H1 (cell line): ENCODE data around the gene FAH. TPM values are rescaled to one million over a fixed set of nuclear protein-coding genes. Genes with fewer than 3 reads are reported as not detected.

ENCODE experiments used
- CTCF ChIA-PET: fragments of 300-600 bp; sonication (Branson Sonifier 250); formaldehyde crosslinking; loops from one replicate; lab custom pipeline; 2021; ENCODE audit not compliant: partially characterized antibody; lab: Charles Lee
- POLR2A ChIA-PET: fragments of 300-600 bp; sonication (Branson Sonifier 250); formaldehyde crosslinking; loops from one replicate; lab custom pipeline; 2021; ENCODE audit warnings: inconsistent platforms; ENCODE audit not compliant: partially characterized antibody; lab: Charles Lee
- DNase-seq, 2 experiments: peaks; one replicate each; pipeline versions ENCODE4 v3.0.0 to v3.0.0-alpha.2; 2010 to 2022; ENCODE audit warnings: low spot score in 2 of 2, low read depth in 1 of 2, mixed read lengths in 1 of 2
- FAIRE-seq: peaks from 2 replicates; lab custom pipeline; 2011; peaks lifted over from hg19 to GRCh38; lab: Jason Lieb, UNC
- H2AFZ ChIP-seq: 2 replicates; pipeline ENCODE4 v1.8.1; 2012; ENCODE audit warnings: low read length, inconsistent platforms
- H2AK5ac ChIP-seq: 2 replicates; pipeline ENCODE4 v1.6.1; 2013; ENCODE audit warnings: low read depth, low read length
- H2BK120ac ChIP-seq: replicated peaks from 2 replicates; pipeline ENCODE3; 2013; ENCODE audit warnings: low read depth, low read length, inconsistent platforms
- H2BK12ac ChIP-seq: 2 replicates; pipeline ENCODE4 v1.6.1; 2013; ENCODE audit warnings: low read depth, low read length
- H2BK15ac ChIP-seq: 2 replicates; pipeline ENCODE4 v1.6.1; 2013; ENCODE audit warnings: low read length
- H2BK20ac ChIP-seq: 2 replicates; pipeline ENCODE4 v1.6.1; 2013; ENCODE audit warnings: low read length
- H2BK5ac ChIP-seq: 2 replicates; pipeline ENCODE4 v1.6.1; 2013; ENCODE audit warnings: low read depth, low read length
- H3K14ac ChIP-seq: 2 replicates; pipeline ENCODE4 v1.6.1; 2013; ENCODE audit warnings: inconsistent platforms; ENCODE audit not compliant: insufficient read length
- H3K18ac ChIP-seq: 2 replicates; pipeline ENCODE4 v1.6.1; 2013; ENCODE audit warnings: low read length; ENCODE audit errors: extremely low read depth
- H3K23ac ChIP-seq: 2 replicates; pipeline ENCODE4 v1.6.1; 2013; ENCODE audit warnings: inconsistent platforms; ENCODE audit not compliant: insufficient read length
- H3K23me2 ChIP-seq: 2 replicates; pipeline ENCODE4 v1.6.1; 2013; ENCODE audit warnings: low read depth, low read length
- H3K27ac ChIP-seq: 2 replicates; pipeline ENCODE4 v1.6.1; 2011; ENCODE audit warnings: low read depth, low read length, inconsistent platforms
- H3K27me3 ChIP-seq, 4 experiments: replicated peaks in 1 of 4; 1 replicate in 1 of 4; 2 replicates in 3 of 4; pipeline versions ENCODE4 v1.6.1 to v1.8.1; 2011 to 2013; ENCODE audit warnings: low read length in 3 of 4, mild to moderate bottlenecking in 3 of 4, inconsistent platforms in 2 of 4, mixed read lengths in 2 of 4, moderate library complexity in 1 of 4; ENCODE audit not compliant: control insufficient read depth in 3 of 4, insufficient read depth in 3 of 4; ENCODE audit errors: extremely low read depth in 1 of 4
- H3K36me3 ChIP-seq, 4 experiments: 2 replicates each; pipeline versions ENCODE4 v1.6.1 to v1.8.1; 2011 to 2013; ENCODE audit warnings: mild to moderate bottlenecking in 4 of 4, low read length in 3 of 4, moderate library complexity in 2 of 4, control low read depth in 1 of 4, inconsistent platforms in 1 of 4; ENCODE audit not compliant: insufficient read depth in 4 of 4, control insufficient read depth in 2 of 4
- H3K4ac ChIP-seq: replicated peaks from 2 replicates; pipeline ENCODE3; 2013; ENCODE audit warnings: low read length, low read depth, mixed read lengths, inconsistent platforms; ENCODE audit not compliant: insufficient read length
- H3K4me1 ChIP-seq, 4 experiments: replicated peaks in 1 of 4; 1 replicate in 1 of 4; 2 replicates in 3 of 4; pipeline versions ENCODE4 v1.6.1 to v1.8.1; 2011 to 2013; ENCODE audit warnings: low read length in 3 of 4, inconsistent platforms in 2 of 4, mixed read lengths in 1 of 4; ENCODE audit not compliant: insufficient read depth in 4 of 4, control insufficient read depth in 3 of 4
- H3K4me2 ChIP-seq, 2 experiments: 2 replicates each; pipeline versions ENCODE4 v1.6.1 to v1.8.1; 2011 to 2013; ENCODE audit warnings: low read depth in 2 of 2, low read length in 2 of 2, control low read depth in 1 of 2, inconsistent platforms in 1 of 2, mild to moderate bottlenecking in 1 of 2; ENCODE audit not compliant: insufficient read depth in 1 of 2
- H3K4me3 ChIP-seq, 4 experiments: fragments of 200-600, 300-600 bp in 1 of 4; sonication (generic), shearing (Covaris generic), sonication (Bioruptor Twin) in 1 of 4; 2 replicates each; pipeline versions ENCODE4 v1.5.1 to v1.8.1; 2011 to 2016; ENCODE audit warnings: low read length in 4 of 4, low read depth in 3 of 4, control low read depth in 2 of 4, inconsistent platforms in 2 of 4, mild to moderate bottlenecking in 2 of 4, mixed read lengths in 1 of 4, moderate library complexity in 1 of 4; ENCODE audit not compliant: insufficient read depth in 2 of 4; ENCODE audit errors: extremely low read depth in 1 of 4
- H3K56ac ChIP-seq: replicated peaks from 2 replicates; pipeline ENCODE3; 2013; ENCODE audit warnings: low read depth, mild to moderate bottlenecking, mixed read lengths, low read length, inconsistent platforms; ENCODE audit not compliant: insufficient read length
- H3K79me1 ChIP-seq: 2 replicates; pipeline ENCODE4 v1.6.1; 2013; ENCODE audit warnings: low read depth, low read length, control low read depth
- H3K79me2 ChIP-seq, 2 experiments: 2 replicates each; pipeline versions ENCODE4 v1.6.1 to v1.8.1; 2012 to 2013; ENCODE audit warnings: low read length in 2 of 2, mild to moderate bottlenecking in 2 of 2, inconsistent platforms in 1 of 2; ENCODE audit not compliant: insufficient read depth in 2 of 2, control insufficient read depth in 1 of 2
- H3K9ac ChIP-seq, 4 experiments: replicated peaks in 1 of 4; 1 replicate in 1 of 4; 2 replicates in 3 of 4; pipeline versions ENCODE4 v1.6.1 to v1.8.1; 2011 to 2013; ENCODE audit warnings: low read depth in 3 of 4, low read length in 3 of 4, control low read depth in 2 of 4, mild to moderate bottlenecking in 2 of 4, moderate library complexity in 2 of 4, inconsistent platforms in 1 of 4; ENCODE audit errors: extremely low read depth in 1 of 4
- H3K9me3 ChIP-seq, 2 experiments: 2 replicates each; pipeline versions ENCODE4 v1.6.1 to v1.8.1; 2012 to 2013; ENCODE audit warnings: mild to moderate bottlenecking in 2 of 2, moderate library complexity in 2 of 2, control low read depth in 1 of 2, inconsistent platforms in 1 of 2, low read depth in 1 of 2, low read length in 1 of 2, mixed read lengths in 1 of 2; ENCODE audit not compliant: insufficient read depth in 2 of 2
- H4K20me1 ChIP-seq, 2 experiments: replicated peaks in 1 of 2; 2 replicates each; pipeline versions ENCODE3 to v1.8.1; 2011 to 2013; ENCODE audit warnings: inconsistent platforms in 2 of 2, low read length in 2 of 2, mild to moderate bottlenecking in 1 of 2; ENCODE audit not compliant: insufficient read depth in 2 of 2, control insufficient read depth in 1 of 2
- H4K5ac ChIP-seq: 2 replicates; pipeline ENCODE4 v1.6.1; 2013; ENCODE audit warnings: low read length, low read depth, mixed read lengths, inconsistent platforms; ENCODE audit not compliant: insufficient read length
- H4K8ac ChIP-seq: 2 replicates; pipeline ENCODE4 v1.8.0; 2013; ENCODE audit warnings: mild to moderate bottlenecking, moderate library complexity, low read length, inconsistent platforms; ENCODE audit not compliant: insufficient read depth; ENCODE audit errors: extremely low read depth
- H4K91ac ChIP-seq: replicated peaks from 2 replicates; pipeline ENCODE3; 2013; ENCODE audit warnings: low read length, mixed read lengths, inconsistent platforms; ENCODE audit not compliant: insufficient read length
- EZH2 ChIP-seq: fragments of 200-600 bp; sonication (generic); IDR thresholded peaks from 2 replicates; pipeline ENCODE4 v1.7.1; 2012; ENCODE audit warnings: low read depth, mild to moderate bottlenecking, moderate library complexity, low read length, inconsistent platforms; ENCODE audit not compliant: severe bottlenecking
- MAFK ChIP-seq: IDR thresholded peaks from 2 replicates; pipeline ENCODE4 v1.6.1; 2012; ENCODE audit warnings: low read depth, mild to moderate bottlenecking, improper control_type of control experiment, low read length
- TAF7 ChIP-seq: optimal IDR thresholded peaks from 2 replicates; pipeline ENCODE3; 2011; ENCODE audit warnings: low read depth, mild to moderate bottlenecking, inconsistent platforms, low read length, moderate library complexity, borderline replicate concordance
- WGBS, 2 experiments: shearing (Covaris generic) in 1 of 2; methylation state at CpG; one replicate each; pipeline versions ENCODE4 v1.1.6 to v1.1.7; 2013 to 2015; ENCODE audit warnings: low lambda C conversion rate in 2 of 2, mixed read lengths in 2 of 2, inconsistent platforms in 1 of 2, low coverage in 1 of 2, missing lambda C conversion rate in 1 of 2; ENCODE audit not compliant: insufficient replicate concordance in 2 of 2, insufficient coverage in 1 of 2, insufficient read length in 1 of 2; ENCODE audit errors: extremely low coverage in 1 of 2, missing lambda C conversion rate in 1 of 2; 5-methylcytosine and 5-hydroxymethylcytosine counted together
- polyA plus RNA-seq, 7 experiments: library from polyadenylated mRNA; depleted of rRNA in 3 of 7; stranded (reverse) in 5 of 7; unstranded in 2 of 7; fragments of >200 nt in 5 of 7; fragments of 200-250 nt in 2 of 7; gene quantifications; 1 replicate in 5 of 7; 2 replicates in 1 of 7; 4 replicates in 1 of 7; pipeline versions ENCODE4 v1.2.1 to v1.2.3, GENCODE V29; 2011 to 2013; ENCODE audit warnings: missing spikeins in 2 of 7, mixed read lengths in 2 of 7
- total RNA-seq: library from RNA; stranded (reverse); fragmentation: NEBNext Ultra II Directional; extraction: Animal tissue kit (Norgen Biotek cat#: 25700); gene quantifications from 2 replicates; pipeline ENCODE4 v1.2.1, GENCODE V29; 2021

Gene FAH
- total and polyA plus RNA-seq, 2 of the 8 experiments (the other 6 are each of a cell fraction or from before 2014, with no cell fraction given) = 20.0 to 21.7 TPM

DNA sequence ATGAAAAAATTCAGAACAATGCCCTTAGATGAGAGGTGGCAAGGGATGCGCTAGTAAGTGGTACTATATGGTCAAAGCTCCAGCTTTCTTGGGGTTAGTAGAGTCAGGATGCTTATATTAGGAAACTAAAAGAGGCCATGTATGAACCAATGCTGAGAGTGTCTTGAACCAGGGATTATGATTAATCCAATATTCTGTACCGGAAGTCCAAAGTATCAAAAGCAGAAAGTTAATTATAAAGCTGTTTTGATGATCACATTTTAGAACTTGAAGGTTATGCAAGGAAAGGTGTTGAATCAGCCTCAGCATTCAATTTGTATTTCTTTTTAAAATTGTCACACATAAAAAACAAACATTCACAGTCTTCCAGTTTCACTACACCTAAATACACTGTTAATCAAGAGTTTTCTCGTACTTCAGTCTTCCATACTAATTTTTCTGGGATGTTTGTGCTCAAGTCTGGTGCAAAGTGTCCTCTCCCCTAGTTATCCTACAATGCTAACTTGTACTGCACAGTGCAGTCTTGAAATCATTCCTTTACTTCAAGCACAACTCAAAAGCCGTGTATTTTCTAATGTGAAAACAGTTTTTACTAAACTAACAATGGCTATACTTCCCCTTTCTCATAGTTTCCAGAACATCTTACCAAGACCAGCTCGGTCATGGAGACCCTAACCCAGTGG is 10.7 kb upstream of the FAH start:
- no peaks in the 10 kb centered on the region for H3K79me2 ChIP-seq

More for the DNA sequence above, 10.7 kb upstream of the FAH start:
- Histone ChIP-seq H2BK5ac (no peak overlapping the region), H2AK5ac (no peak overlapping the region), H3K23ac (no peak overlapping the region), H2BK15ac (no peak overlapping the region), H3K27me3 (no peaks in the 10 kb centered on the region), H4K8ac (no peak overlapping the region), H3K4me3 (no peak overlapping the region), H3K27ac (no peak overlapping the region), H3K9me3 (no peaks in the 10 kb centered on the region), H3K79me1 (no peaks in the 10 kb centered on the region), H2BK120ac (no peak overlapping the region), H3K23me2 (no peaks in the 10 kb centered on the region), H3K36me3 (peaks cover 0 to 1% (median 0%) of the 10 kb centered on the region in 4 experiments; a peak in 2 of 8 replicates), H3K9ac (no peak overlapping the region), H3K4me2 (no peak overlapping the region), H3K4me1 (no peaks in the 10 kb centered on the region), H3K4ac (no peak overlapping the region), H4K91ac (no peak overlapping the region), H2BK20ac (no peak overlapping the region), H3K18ac (no peak overlapping the region), H4K20me1 (no peaks in the 10 kb centered on the region), H3K56ac (no peak overlapping the region), H3K14ac (no peak overlapping the region), H4K5ac (no peak overlapping the region), H2BK12ac (no peak overlapping the region), H2AFZ (no peak overlapping the region)
- no peak for TF ChIP-seq MAFK
- TF ChIP-seq EZH2 = no peak
- TF ChIP-seq TAF7 = no peak
- 87% methylated on average over 5 of the region's 5 CpGs; no CpG with 5 or more reads in 1 of the 2 experiments for WGBS, 2 experiments
- ChIA-PET CTCF (interaction anchor here (1.2 kb wide), 1 partner anchor 26 kb away, joined by 3 read pairs; no protein-coding TSS in a partner anchor), POLR2A (interaction anchor here (1.3 to 3.9 kb wide), 3 partner anchors 9 to 65 kb away, joined by 3 to 11 read pairs (median 4); no protein-coding TSS in a partner anchor)
- FAIRE-seq = no peak
- DNase-seq = no peak
